Measurements from ENCODE around the gene RAB15. TPM values are rescaled to one million over a fixed set of nuclear protein-coding genes. Genes with fewer than 3 reads are reported as not detected.

RAB15 gene
- total and polyA plus RNA-seq, 2 donors (not counting 1 experiment from before 2014, with no cell fraction given), result 2.2 to 3.6 TPM

DNA sequence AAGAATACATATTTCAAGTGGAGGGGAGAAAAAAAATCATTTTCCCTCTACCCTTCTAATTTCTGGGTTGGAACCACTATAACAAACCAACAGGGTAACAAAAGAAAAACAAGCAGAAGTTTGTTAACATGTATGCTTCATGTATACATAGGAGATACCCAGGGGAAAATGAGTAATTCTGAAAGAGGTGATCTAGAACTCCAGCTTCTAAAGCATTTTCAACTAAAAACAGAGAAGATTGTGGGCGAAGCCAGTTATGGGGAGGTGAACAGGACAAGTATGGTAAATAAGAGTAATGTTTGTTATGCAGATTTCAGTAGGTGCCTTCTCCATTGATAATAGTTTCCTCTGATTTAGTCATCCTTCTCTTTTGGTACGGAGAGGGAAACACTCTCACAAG lies 31.3 kb upstream of the RAB15 start:
- Histone ChIP-seq H3K27me3 (ENCODE audit: control insufficient read depth, insufficient read depth, low read length) (no peaks in the 10 kb centered on the region), H3K79me2 (ENCODE audit: control insufficient read depth, insufficient read depth, low read length) (no peaks in the 10 kb centered on the region), H3K9ac (ENCODE audit: insufficient read depth, low read length) (no peak overlapping the region), H3K27ac (ENCODE audit: insufficient read depth, low read length) (no peak overlapping the region), H3K4me1 (ENCODE audit: control insufficient read depth, extremely low read depth, insufficient read depth, low read length) (peaks cover 6% of the 10 kb centered on the region), H3K9me3 (ENCODE audit: control insufficient read depth, insufficient read depth, low read depth, low read length) (no peaks in the 10 kb centered on the region), H3K4me3 (replicated peaks in 1 of 4; ENCODE audit: control extremely low read depth in 1 of 4, insufficient read depth in 1 of 4, low read depth in 3 of 4, low read length in 4 of 4) (no peak overlapping the region), H3K4me2 (ENCODE audit: extremely low read depth, insufficient read depth, low read length) (no peak overlapping the region), H3K36me3 (ENCODE audit: control insufficient read depth, insufficient read depth, low read length) (no peaks in the 10 kb centered on the region), H4K20me1 (ENCODE audit: control insufficient read depth, extremely low read depth, insufficient read depth, low read length) (no peaks in the 10 kb centered on the region), H2AFZ (ENCODE audit: low read length) (no peak overlapping the region)
- no peak for DNase-seq (ENCODE audit: low read depth in 2 of 2)
- TF ChIP-seq, protein P1, sequence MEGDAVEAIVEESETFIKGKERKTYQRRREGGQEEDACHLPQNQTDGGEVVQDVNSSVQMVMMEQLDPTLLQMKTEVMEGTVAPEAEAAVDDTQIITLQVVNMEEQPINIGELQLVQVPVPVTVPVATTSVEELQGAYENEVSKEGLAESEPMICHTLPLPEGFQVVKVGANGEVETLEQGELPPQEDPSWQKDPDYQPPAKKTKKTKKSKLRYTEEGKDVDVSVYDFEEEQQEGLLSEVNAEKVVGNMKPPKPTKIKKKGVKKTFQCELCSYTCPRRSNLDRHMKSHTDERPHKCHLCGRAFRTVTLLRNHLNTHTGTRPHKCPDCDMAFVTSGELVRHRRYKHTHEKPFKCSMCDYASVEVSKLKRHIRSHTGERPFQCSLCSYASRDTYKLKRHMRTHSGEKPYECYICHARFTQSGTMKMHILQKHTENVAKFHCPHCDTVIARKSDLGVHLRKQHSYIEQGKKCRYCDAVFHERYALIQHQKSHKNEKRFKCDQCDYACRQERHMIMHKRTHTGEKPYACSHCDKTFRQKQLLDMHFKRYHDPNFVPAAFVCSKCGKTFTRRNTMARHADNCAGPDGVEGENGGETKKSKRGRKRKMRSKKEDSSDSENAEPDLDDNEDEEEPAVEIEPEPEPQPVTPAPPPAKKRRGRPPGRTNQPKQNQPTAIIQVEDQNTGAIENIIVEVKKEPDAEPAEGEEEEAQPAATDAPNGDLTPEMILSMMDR (conservative IDR thresholded peaks at IDR 0.05 in 1 of 2, IDR thresholded peaks at IDR 0.05 in 1 of 2; ENCODE audit: low read depth in 1 of 2, low read length in 2 of 2), result no peak
- no peak for TF ChIP-seq EZH2 (IDR thresholded peaks at IDR 0.05; ENCODE audit: low read length, missing control alignments)

GRCh38 chr14:65002586-65003210 lies 30.6 kb upstream of the RAB15 start:
- Histone ChIP-seq H3K27me3 (ENCODE audit: control insufficient read depth, insufficient read depth, low read length) (no peaks in the 10 kb centered on the region), H3K4me1 (ENCODE audit: control insufficient read depth, extremely low read depth, insufficient read depth, low read length) (peaks cover 6% of the 10 kb centered on the region), H2AFZ (ENCODE audit: low read length) (peak overlapping the region; percentile 68), H4K20me1 (ENCODE audit: control insufficient read depth, extremely low read depth, insufficient read depth, low read length) (no peaks in the 10 kb centered on the region), H3K9ac (ENCODE audit: insufficient read depth, low read length) (no peak overlapping the region), H3K9me3 (ENCODE audit: control insufficient read depth, insufficient read depth, low read depth, low read length) (no peaks in the 10 kb centered on the region), H3K36me3 (ENCODE audit: control insufficient read depth, insufficient read depth, low read length) (no peaks in the 10 kb centered on the region), H3K4me2 (ENCODE audit: extremely low read depth, insufficient read depth, low read length) (no peak overlapping the region), H3K79me2 (ENCODE audit: control insufficient read depth, insufficient read depth, low read length) (no peaks in the 10 kb centered on the region), H3K27ac (ENCODE audit: insufficient read depth, low read length) (peak overlapping the region; percentile 52), H3K4me3 (replicated peaks in 1 of 4; ENCODE audit: control extremely low read depth in 1 of 4, insufficient read depth in 1 of 4, low read depth in 3 of 4, low read length in 4 of 4) (no peak overlapping the region)
- DNase-seq (ENCODE audit: low read depth in 2 of 2), result peak; percentile 42 to 76
- TF ChIP-seq, protein P1 (conservative IDR thresholded peaks at IDR 0.05 in 1 of 2, IDR thresholded peaks at IDR 0.05 in 1 of 2; ENCODE audit: low read depth in 1 of 2, low read length in 2 of 2), result no peak
- no peak for TF ChIP-seq EZH2 (IDR thresholded peaks at IDR 0.05; ENCODE audit: low read length, missing control alignments)

DNA sequence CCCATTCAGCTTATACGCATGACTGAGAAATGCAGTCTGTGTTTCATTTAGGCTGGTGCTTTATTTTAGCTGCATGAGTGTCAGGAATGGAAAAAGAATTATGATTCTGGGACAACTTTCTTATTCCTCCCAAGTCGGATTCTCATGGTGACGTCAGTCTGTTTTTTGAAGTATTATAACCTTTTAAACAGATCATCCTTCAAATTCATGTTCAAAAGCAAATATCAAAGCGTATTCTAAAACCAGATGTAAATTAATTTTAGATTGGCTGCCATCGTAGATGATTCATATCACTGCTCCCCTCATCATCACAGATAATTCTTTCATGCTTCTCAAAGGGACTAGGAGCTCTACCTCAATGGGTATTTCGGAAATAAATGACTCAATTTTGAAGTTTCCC lies 29.6 kb upstream of the RAB15 start:
- Histone ChIP-seq H3K4me1 (ENCODE audit: control insufficient read depth, extremely low read depth, insufficient read depth, low read length) (peaks cover 6% of the 10 kb centered on the region), H3K9ac (ENCODE audit: insufficient read depth, low read length) (no peak overlapping the region)

More for the DNA sequence above, 29.6 kb upstream of the RAB15 start:
- TF ChIP-seq EZH2 (IDR thresholded peaks at IDR 0.05; ENCODE audit: low read length, missing control alignments), result no peak
- TF ChIP-seq, protein P1 (conservative IDR thresholded peaks at IDR 0.05 in 1 of 2, IDR thresholded peaks at IDR 0.05 in 1 of 2; ENCODE audit: low read depth in 1 of 2, low read length in 2 of 2), result no peak
- Histone ChIP-seq H2AFZ (ENCODE audit: low read length) (no peak overlapping the region), H3K79me2 (ENCODE audit: control insufficient read depth, insufficient read depth, low read length) (no peaks in the 10 kb centered on the region), H3K4me3 (replicated peaks in 1 of 4; ENCODE audit: control extremely low read depth in 1 of 4, insufficient read depth in 1 of 4, low read depth in 3 of 4, low read length in 4 of 4) (no peak overlapping the region), H3K36me3 (ENCODE audit: control insufficient read depth, insufficient read depth, low read length) (no peaks in the 10 kb centered on the region), H3K9me3 (ENCODE audit: control insufficient read depth, insufficient read depth, low read depth, low read length) (no peaks in the 10 kb centered on the region), H4K20me1 (ENCODE audit: control insufficient read depth, extremely low read depth, insufficient read depth, low read length) (no peaks in the 10 kb centered on the region), H3K4me2 (ENCODE audit: extremely low read depth, insufficient read depth, low read length) (no peak overlapping the region), H3K27ac (ENCODE audit: insufficient read depth, low read length) (no peak overlapping the region), H3K27me3 (ENCODE audit: control insufficient read depth, insufficient read depth, low read length) (no peaks in the 10 kb centered on the region)
- DNase-seq (ENCODE audit: low read depth in 2 of 2), result peak in 1 of 2 donors; percentile 51
